ENCODE data around the gene ANXA6.

DNA sequence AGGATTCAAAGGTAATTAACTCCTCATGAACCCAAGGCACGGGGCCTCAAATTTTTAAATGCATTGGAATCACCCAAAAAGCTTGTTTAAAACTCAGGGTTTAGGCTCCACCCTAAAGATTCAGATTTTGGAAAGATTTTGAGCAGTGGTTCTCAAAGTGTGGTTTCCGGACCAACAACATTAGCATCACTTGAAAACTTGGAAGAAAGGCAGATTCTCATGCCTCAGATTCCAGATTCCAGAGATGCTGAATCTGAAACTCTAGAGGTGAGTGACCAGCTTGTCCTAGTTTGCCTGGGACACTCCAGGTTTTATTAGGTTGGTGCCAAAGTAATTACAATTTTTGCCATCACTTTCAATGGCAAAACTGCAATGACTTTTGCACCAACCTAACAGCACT, 52.0 kb downstream of the ANXA6 start:
- no peak for TF ChIP-seq EZH2phosphoT487 (IDR thresholded peaks at IDR 0.05; ENCODE audit: borderline replicate concordance, low read depth)
- TF ChIP-seq CTCF (IDR thresholded peaks at IDR 0.05), result no peak
- TF ChIP-seq CHD2 (IDR thresholded peaks at IDR 0.05; ENCODE audit: low read length, partially characterized antibody), result no peak
- no peak for TF ChIP-seq JUND (IDR thresholded peaks at IDR 0.05)
- TF ChIP-seq NFIC (IDR thresholded peaks at IDR 0.05; ENCODE audit: borderline replicate concordance), result no peak
- TF ChIP-seq ELF1 (IDR thresholded peaks at IDR 0.05), result no peak
- TF ChIP-seq, protein P1, sequence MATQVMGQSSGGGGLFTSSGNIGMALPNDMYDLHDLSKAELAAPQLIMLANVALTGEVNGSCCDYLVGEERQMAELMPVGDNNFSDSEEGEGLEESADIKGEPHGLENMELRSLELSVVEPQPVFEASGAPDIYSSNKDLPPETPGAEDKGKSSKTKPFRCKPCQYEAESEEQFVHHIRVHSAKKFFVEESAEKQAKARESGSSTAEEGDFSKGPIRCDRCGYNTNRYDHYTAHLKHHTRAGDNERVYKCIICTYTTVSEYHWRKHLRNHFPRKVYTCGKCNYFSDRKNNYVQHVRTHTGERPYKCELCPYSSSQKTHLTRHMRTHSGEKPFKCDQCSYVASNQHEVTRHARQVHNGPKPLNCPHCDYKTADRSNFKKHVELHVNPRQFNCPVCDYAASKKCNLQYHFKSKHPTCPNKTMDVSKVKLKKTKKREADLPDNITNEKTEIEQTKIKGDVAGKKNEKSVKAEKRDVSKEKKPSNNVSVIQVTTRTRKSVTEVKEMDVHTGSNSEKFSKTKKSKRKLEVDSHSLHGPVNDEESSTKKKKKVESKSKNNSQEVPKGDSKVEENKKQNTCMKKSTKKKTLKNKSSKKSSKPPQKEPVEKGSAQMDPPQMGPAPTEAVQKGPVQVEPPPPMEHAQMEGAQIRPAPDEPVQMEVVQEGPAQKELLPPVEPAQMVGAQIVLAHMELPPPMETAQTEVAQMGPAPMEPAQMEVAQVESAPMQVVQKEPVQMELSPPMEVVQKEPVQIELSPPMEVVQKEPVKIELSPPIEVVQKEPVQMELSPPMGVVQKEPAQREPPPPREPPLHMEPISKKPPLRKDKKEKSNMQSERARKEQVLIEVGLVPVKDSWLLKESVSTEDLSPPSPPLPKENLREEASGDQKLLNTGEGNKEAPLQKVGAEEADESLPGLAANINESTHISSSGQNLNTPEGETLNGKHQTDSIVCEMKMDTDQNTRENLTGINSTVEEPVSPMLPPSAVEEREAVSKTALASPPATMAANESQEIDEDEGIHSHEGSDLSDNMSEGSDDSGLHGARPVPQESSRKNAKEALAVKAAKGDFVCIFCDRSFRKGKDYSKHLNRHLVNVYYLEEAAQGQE (IDR thresholded peaks at IDR 0.05; ENCODE audit: low read depth, low read length), result no peak

All from SK-N-SH (cell line).